Activated T-cell treated with anti-CD3 and anti-CD28 coated beads for 48 hours (primary cell): ENCODE data around the gene CDH20.
A peak's percentile ranks its signal among the peaks of the same experiment; 100 is the strongest.

Source experiments
- DNase-seq: peaks from one replicate; pipeline ENCODE4 v3.0.0-alpha.2; 2020; ENCODE audit warnings: low read depth

Gene CDH20

GRCh38 chr18:61575419-61575818 lies 242.2 kb downstream of the CDH20 start:
- no peak for DNase-seq

- no peak for DNase-seq
Observed at GRCh38 chr18:61578846-61579245, 245.6 kb downstream of the CDH20 start.

GRCh38 chr18:61579581-61579980 lies 246.4 kb downstream of the CDH20 start:
- DNase-seq, result no peak

DNA sequence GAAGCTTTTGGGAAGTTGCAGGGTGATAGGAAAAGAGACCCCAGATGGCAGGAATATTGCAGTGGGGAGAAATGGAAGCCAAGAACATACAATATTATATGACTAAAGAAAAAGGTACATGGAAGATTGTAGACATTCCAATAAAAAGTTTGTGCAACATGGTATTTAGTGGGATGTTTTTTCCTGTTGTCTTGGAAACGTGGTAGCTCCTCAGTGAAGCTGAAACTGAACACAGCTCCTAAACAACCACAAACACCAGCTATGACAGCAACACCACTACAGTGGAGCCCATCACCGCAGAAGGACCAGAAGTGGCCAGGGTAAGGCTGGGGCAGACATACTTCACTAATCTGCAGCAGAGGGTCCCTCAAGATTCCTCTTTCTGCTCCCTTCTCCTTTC lies 246.8 kb downstream of the CDH20 start:
- no peak for DNase-seq

DNA sequence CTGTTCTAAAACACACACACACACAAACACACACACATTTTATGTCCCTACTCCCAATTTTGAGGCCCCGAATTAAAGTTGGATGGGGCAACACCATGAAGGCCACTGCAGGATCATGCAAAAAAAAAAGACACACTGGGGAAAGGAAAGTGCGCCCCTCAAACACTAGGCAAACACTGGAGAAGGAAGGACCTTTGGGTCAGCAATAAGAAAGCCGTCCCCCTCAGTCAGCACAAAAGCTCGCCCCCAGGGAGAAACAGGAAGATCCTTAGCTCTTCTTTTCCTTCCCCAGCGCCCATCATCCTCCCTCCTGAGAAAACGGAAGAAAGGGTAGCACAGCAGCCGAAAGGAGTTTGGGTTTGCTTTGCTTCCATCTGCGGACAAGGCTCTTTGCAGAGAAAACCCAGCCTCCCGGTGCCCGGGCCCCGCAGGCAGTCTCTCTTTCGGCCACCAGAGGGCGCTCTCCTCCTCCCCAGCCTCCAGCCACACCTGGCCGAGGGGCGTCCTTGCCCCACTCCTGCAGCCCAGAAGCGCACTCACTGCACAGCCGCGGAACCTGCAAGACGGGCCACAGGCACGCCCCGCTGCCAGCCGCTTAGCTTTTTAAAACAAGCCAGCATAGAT lies 248.5 kb downstream of the CDH20 start:
- peak; percentile 58 for DNase-seq

DNA sequence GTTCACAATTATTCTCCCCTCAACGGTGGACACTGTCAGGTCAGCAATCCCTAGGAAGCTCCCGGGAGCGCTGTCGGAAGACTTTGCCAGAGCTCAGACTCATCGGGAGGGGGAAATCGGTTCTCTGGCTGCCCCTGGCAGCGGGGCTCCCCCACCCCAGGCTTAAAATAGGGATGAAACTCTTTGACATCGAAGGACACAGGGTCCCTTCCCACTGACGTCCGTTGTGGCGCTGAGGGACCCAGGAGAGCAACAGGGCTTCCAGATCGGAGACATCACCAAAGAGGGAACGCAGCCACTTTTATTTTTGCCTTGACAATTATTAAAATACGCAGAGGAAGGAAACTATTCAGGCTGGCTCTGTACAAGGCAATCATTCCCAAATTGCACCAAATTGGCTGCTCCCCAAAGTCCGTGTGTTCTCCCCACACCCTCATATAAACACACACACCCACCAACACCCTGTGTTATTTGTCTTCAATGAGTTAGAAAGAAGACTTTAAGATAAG lies 249.0 kb downstream of the CDH20 start:
- no peak for DNase-seq

DNA sequence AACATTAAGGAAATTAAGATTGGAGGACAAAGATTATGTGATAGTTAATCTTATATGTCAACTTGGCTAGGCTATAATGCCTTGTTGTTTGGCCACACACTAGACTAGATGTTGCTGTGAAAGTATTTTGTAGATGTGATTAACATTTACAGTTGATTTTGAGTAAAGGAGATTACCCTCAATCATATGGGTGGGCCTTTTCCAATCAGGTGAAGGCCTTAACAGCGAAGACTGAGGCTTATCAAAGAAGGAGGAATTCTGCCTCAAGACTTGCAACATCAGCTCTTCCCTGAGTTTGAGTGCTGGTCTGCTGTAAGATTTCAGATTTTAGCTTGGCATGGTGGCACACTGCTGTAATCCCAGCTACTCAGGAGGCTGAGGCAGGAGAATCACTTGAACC lies 250.3 kb downstream of the CDH20 start:
- DNase-seq, result no peak

- DNase-seq, result no peak
Observed at GRCh38 chr18:61587865-61588264, 254.6 kb downstream of the CDH20 start.

GRCh38 chr18:61589053-61589723 lies 256.0 kb downstream of the CDH20 start:
- DNase-seq, result no peak

DNA sequence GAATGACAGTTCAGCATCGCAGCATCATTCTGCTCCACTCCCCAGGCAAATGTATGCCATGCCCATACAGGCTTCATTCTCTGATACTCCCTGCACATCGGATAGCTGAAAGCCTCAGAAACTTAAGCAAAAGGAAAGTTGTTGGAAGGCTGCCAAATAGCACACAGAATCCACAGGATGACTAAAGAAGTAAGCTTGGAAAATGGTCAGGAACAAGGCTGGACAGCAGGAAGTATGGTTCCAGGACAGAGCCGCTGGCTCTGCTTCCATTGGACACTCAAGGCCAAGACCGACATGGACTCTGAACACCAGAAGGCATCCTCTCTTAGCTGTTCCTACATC lies 256.5 kb downstream of the CDH20 start:
- DNase-seq, result no peak

- DNase-seq, result no peak
Observed at GRCh38 chr18:61591253-61591652, 258.0 kb downstream of the CDH20 start.

GRCh38 chr18:61595615-61596251 lies 262.5 kb downstream of the CDH20 start:
- DNase-seq, result no peak

DNA sequence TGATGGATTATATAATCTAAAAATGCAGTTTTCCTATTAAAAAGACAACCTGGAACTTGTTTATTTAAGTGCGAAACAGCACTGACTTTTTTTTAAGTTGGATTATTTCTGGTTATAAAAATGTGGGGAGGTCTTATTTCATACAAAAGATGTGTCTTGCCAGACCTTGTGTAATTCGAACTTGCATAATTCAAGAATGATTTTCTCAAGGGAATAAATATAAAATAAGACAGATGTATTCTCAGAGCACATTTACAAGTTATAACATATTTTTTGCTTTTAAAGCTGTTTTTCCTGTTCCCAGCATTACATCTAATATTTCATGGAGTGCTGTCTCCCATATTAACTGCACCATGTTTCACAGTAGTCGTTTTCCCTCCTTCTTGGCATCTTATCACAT lies 263.1 kb downstream of the CDH20 start:
- no peak for DNase-seq

- no peak for DNase-seq
Observed at GRCh38 chr18:61597316-61597715, 264.1 kb downstream of the CDH20 start.

DNA sequence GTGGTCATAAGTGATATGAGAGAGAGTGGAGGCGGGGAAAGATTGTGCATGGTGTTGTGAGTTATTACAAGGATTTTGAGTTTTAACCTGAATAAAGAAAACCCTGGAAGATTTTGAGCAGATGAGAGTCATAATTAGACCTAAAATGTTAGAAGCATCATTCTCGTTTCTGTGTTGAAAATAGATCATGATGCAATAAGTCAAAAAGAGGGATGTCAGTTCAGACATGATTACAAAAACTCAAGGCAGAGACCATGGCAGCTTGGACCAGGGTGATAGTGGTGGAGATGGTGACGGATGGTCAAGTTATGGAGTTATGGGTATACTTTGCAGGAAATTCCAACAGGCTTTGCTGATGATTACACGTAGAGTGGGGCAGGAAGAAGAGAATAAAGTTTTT lies 267.2 kb downstream of the CDH20 start:
- no peak for DNase-seq

GRCh38 chr18:61602836-61603235 lies 269.6 kb downstream of the CDH20 start:
- DNase-seq, result no peak
